HepG2 (cell line): Measurements from ENCODE around the gene MGMT. TPM values are rescaled to one million over a fixed set of nuclear protein-coding genes. Genes with fewer than 3 reads are reported as not detected.

Experiments
- ATAC-seq: fragments of 200-7000 bp; cut with Tn5 transposase; 3 replicates; pipeline ENCODE4 v1.9.1; 2020; ENCODE audit warnings: mild to moderate bottlenecking, moderate library complexity
- BruUV-seq: library from RNA; stranded (reverse); fragments of 400-500 nt; replicated peaks from 2 replicates; lab custom pipeline; 2021; lab: Mats Ljungman, UMichigan
- CTCF ChIA-PET: fragments of 300-600 bp; formaldehyde crosslinking; extraction: SDS; loops from one replicate; lab custom pipeline; 2021; ENCODE audit warnings: low total read pairs, inconsistent platforms, low intra/inter-chr PET ratio; lab: Yijun Ruan, JAX
- POLR2A ChIA-PET: fragments of 350-600 bp; sonication (Branson Sonifier 250); formaldehyde crosslinking; loops from one replicate; lab custom pipeline; 2020; ENCODE audit warnings: antibody characterized with exemption, inconsistent platforms; lab: Yijun Ruan, JAX
- DNase-seq: peaks from one replicate; pipeline ENCODE4 v3.0.0-alpha.2; 2015; ENCODE audit warnings: low spot score
- FAIRE-seq: peaks from 3 replicates; lab custom pipeline; 2011; peaks lifted over from hg19 to GRCh38; lab: Jason Lieb, UNC
- H2AFZ ChIP-seq: one replicate; pipeline ENCODE4 v1.6.1; 2011; ENCODE audit warnings: low read length, inconsistent platforms
- H3K27ac ChIP-seq: fragments of 300-600 bp; 3 replicates; pipeline ENCODE4 v1.8.0; 2011; ENCODE audit warnings: mixed run types, mild to moderate bottlenecking, mixed read lengths, low read length, inconsistent platforms; ENCODE audit not compliant: insufficient read depth; ENCODE audit errors: extremely low read length
- H3K27me3 ChIP-seq, 2 experiments: fragments of 200-600 bp in 1 of 2; 2 replicates in 1 of 2; 3 replicates in 1 of 2; pipeline versions ENCODE4 v1.6.0 to v1.8.0; 2011; ENCODE audit warnings: low read length in 2 of 2, mild to moderate bottlenecking in 2 of 2, moderate library complexity in 2 of 2, inconsistent platforms in 1 of 2; ENCODE audit not compliant: insufficient read depth in 2 of 2, control insufficient read depth in 1 of 2
- H3K36me3 ChIP-seq, 2 experiments: fragments of 200-600 bp in 1 of 2; replicated peaks in 1 of 2; 2 replicates in 1 of 2; 3 replicates in 1 of 2; pipeline versions ENCODE4 v1.5.1 to v1.8.0; 2011; ENCODE audit warnings: low read length in 2 of 2, inconsistent platforms in 1 of 2; ENCODE audit not compliant: insufficient read depth in 2 of 2, control insufficient read depth in 1 of 2
- H3K4me1 ChIP-seq: 2 replicates; pipeline ENCODE4 v1.5.1; 2012; ENCODE audit warnings: low read length, inconsistent platforms; ENCODE audit not compliant: insufficient read depth
- H3K4me2 ChIP-seq: 2 replicates; pipeline ENCODE4 v1.6.0; 2011; ENCODE audit warnings: low read depth, low read length, inconsistent platforms
- H3K4me3 ChIP-seq, 3 experiments: fragments of 200-600 bp in 1 of 3; sonication (generic), shearing (Covaris generic) in 1 of 3; replicated peaks in 1 of 3; 2 replicates each; pipeline ENCODE4 v1.5.1; 2011 to 2016; ENCODE audit warnings: low read length in 3 of 3, inconsistent platforms in 2 of 3, low read depth in 2 of 3, mild to moderate bottlenecking in 2 of 3, control low read depth in 1 of 3, mixed read lengths in 1 of 3; ENCODE audit not compliant: insufficient read depth in 1 of 3
- H3K79me2 ChIP-seq: one replicate; pipeline ENCODE4 v1.6.1; 2011; ENCODE audit warnings: low read length, inconsistent platforms; ENCODE audit not compliant: insufficient read depth
- H3K9ac ChIP-seq: 2 replicates; pipeline ENCODE4 v1.6.0; 2011; ENCODE audit warnings: mild to moderate bottlenecking, low read depth, low read length, inconsistent platforms; ENCODE audit not compliant: insufficient read depth
- H3K9me3 ChIP-seq: 2 replicates; pipeline ENCODE4 v1.5.1; 2012; ENCODE audit warnings: mild to moderate bottlenecking, low read length
- H4K20me1 ChIP-seq: 2 replicates; pipeline ENCODE4 v1.6.0; 2011; ENCODE audit warnings: inconsistent platforms, mild to moderate bottlenecking, low read length, moderate library complexity; ENCODE audit not compliant: insufficient read depth
- ATF7 ChIP-seq, 2 experiments: fragments of 450-650 bp in 1 of 2; sonication (generic) in 1 of 2; formaldehyde crosslinking in 1 of 2; IDR thresholded peaks; 2 replicates each; pipeline versions ENCODE4 v1.4.0 to v1.6.1; 2016 to 2020; ENCODE audit warnings: antibody characterized with exemption in 1 of 2, mild to moderate bottlenecking in 1 of 2, missing genetic modification reagents in 1 of 2
- BRD4 ChIP-seq: sonication (generic); formaldehyde crosslinking; IDR thresholded peaks from 2 replicates; pipeline ENCODE4 v1.4.0; 2020; ENCODE audit warnings: missing genetic modification reagents
- KMT2A ChIP-seq: sonication (generic); formaldehyde crosslinking; IDR thresholded peaks from 2 replicates; pipeline ENCODE4 v1.4.0; 2020; ENCODE audit warnings: missing genetic modification reagents
- ZNF513 ChIP-seq: sonication (generic); formaldehyde crosslinking; conservative IDR thresholded peaks from 2 replicates; pipeline ENCODE4 v1.5.0; 2020; ENCODE audit warnings: missing genetic modification reagents
- ZNF530 ChIP-seq: sonication (generic); formaldehyde crosslinking; IDR thresholded peaks from 2 replicates; pipeline ENCODE4 v1.5.0; 2020; ENCODE audit warnings: low read depth, mild to moderate bottlenecking, missing genetic modification reagents
- ZNF713 ChIP-seq: sonication (generic); formaldehyde crosslinking; IDR thresholded peaks from 2 replicates; pipeline ENCODE4 v1.4.0; 2020; ENCODE audit warnings: mild to moderate bottlenecking, missing genetic modification reagents
- WGBS: methylation state at CpG from one replicate; pipeline ENCODE4 v1.1.6; 2017; ENCODE audit warnings: low lambda C conversion rate; 5-methylcytosine and 5-hydroxymethylcytosine counted together
- in situ Hi-C: cut with HindIII; loops from 2 replicates; pipeline ENCODE4 v1.10.0; 2017; ENCODE audit warnings: low pct_unique_long_range_greater_than_20kb; ENCODE audit not compliant: extremely low pct_ligation_motif_present
- intact Hi-C: fragments of 100-400 bp; cut with micrococcal nuclease; formaldehyde crosslinking; loops from one replicate; pipeline ENCODE4 v1.10.0; 2022; ENCODE audit not compliant: unreplicated experiment
- polyA plus RNA-seq, 8 experiments: library from polyadenylated mRNA; depleted of rRNA in 3 of 8; stranded (reverse) in 7 of 8; unstranded in 1 of 8; fragments of >200 nt; fragmentation: Illumina TruSeq in 4 of 8; extraction: Trizol in 4 of 8; gene quantifications; 2 replicates each; pipeline versions ENCODE4 v1.2.1 to v1.2.3, GENCODE V29; 2011 to 2016; ENCODE audit warnings: low read depth in 4 of 8, missing spikeins in 1 of 8, mixed read lengths in 1 of 8; ENCODE audit not compliant: insufficient read depth in 1 of 8
- total RNA-seq, 5 experiments: library from RNA; depleted of rRNA; stranded (reverse); fragments of >200 nt; fragmentation: Illumina TruSeq; extraction: Trizol; gene quantifications; 2 replicates each; pipeline ENCODE4 v1.2.3, GENCODE V29; 2016; ENCODE audit warnings: low read depth in 1 of 5
- TF ChIP-seq, protein P1 (sequence below): sonication (generic); formaldehyde crosslinking; IDR thresholded peaks from 2 replicates; pipeline ENCODE4 v1.4.0; 2020; ENCODE audit warnings: missing genetic modification reagents
- TF ChIP-seq, protein P2 (sequence below): sonication (generic); formaldehyde crosslinking; conservative IDR thresholded peaks from 2 replicates; pipeline ENCODE4 v1.4.0; 2020; ENCODE audit warnings: missing genetic modification reagents
- TF ChIP-seq, protein P3 (sequence below): IDR thresholded peaks from 2 replicates; pipeline ENCODE4 v1.6.1; 2012; ENCODE audit warnings: low read depth, low read length, improper control_type of control experiment

The MGMT gene
- total and polyA plus RNA-seq, 2 of the 13 experiments (the other 11 are each of a cell fraction or from before 2014, with no cell fraction given) = 12.0 to 19.5 TPM

DNA sequence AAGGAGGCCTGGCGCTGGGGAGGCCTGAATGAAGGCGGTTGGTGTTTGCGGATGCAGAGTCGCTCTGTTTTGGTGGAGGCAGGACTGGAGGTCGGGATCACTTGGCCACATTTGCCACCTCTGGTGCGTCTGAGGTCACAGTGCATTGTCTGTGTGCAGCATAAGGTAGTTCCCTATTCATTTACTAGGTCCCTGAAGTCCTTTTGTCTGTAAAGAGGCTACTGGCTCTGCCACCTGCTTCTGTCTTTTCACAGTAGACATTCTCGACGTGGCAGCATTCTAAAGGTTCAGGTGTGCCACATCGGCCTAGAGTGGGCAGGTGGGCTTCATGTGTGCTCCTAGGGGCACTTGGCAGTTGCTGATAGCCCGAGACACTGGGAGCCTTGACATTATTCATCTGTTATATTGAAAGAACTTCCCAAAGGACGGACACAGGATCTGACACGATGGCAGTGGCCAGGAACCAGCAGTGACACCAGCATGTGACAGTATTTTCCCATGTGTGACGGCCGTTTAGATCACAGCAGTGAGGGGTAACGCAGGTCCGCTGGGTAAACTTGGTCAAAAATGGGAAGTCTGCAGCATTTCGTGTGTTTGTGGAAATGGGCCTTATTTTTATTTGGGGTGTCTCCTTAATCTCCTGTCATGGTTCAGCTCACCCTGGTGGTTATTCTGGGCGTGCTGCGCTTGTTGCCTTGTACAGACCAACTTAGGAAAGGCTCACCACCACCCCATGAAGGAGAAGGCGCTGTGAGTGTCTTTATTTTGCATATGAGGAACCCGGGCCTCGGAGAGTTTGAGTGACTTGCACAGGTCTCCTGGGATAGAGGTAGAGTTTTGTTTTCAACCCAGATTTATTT is 5.9 kb downstream of the MGMT start:
- Histone ChIP-seq H3K4me3 (no peak overlapping the region), H3K79me2 (peaks cover 37% of the 10 kb centered on the region), H3K4me1 (peaks cover 50% of the 10 kb centered on the region), H3K4me2 (no peak overlapping the region), H3K9ac (no peak overlapping the region), H3K9me3 (no peaks in the 10 kb centered on the region), H3K36me3 (no peaks in the 10 kb centered on the region), H3K27ac (no peak overlapping the region), H2AFZ (no peak overlapping the region), H4K20me1 (no peaks in the 10 kb centered on the region), H3K27me3 (no peaks in the 10 kb centered on the region)
- ChIA-PET POLR2A (no interaction called here), CTCF (no interaction called here)
- BruUV-seq = no TSS peak
- FAIRE-seq = no peak
- intact Hi-C loops = no loop called here
- no peak for DNase-seq
- ATAC-seq = no peak
- 95% methylated on average over 22 of the region's 22 CpGs for WGBS
- TF ChIP-seq KMT2A (no peak), ZNF713 (CRISPR knock-in tag) (no peak), ATF7 (IDR thresholded peaks at IDR 0.05) (no peak), ATF7 (CRISPR knock-in tag; IDR thresholded peaks at IDR 0.05) (no peak), ZNF513 (CRISPR knock-in tag) (no peak), ZNF530 (no peak), BRD4 (CRISPR knock-in tag) (no peak)
- TF ChIP-seq, protein P1, sequence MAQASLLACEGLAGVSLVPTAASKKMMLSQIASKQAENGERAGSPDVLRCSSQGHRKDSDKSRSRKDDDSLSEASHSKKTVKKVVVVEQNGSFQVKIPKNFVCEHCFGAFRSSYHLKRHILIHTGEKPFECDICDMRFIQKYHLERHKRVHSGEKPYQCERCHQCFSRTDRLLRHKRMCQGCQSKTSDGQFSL = no peak
- TF ChIP-seq, protein P2, sequence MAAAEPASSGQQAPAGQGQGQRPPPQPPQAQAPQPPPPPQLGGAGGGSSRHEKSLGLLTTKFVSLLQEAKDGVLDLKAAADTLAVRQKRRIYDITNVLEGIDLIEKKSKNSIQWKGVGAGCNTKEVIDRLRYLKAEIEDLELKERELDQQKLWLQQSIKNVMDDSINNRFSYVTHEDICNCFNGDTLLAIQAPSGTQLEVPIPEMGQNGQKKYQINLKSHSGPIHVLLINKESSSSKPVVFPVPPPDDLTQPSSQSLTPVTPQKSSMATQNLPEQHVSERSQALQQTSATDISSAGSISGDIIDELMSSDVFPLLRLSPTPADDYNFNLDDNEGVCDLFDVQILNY (CRISPR knock-in tag) = no peak
- TF ChIP-seq, protein P3, sequence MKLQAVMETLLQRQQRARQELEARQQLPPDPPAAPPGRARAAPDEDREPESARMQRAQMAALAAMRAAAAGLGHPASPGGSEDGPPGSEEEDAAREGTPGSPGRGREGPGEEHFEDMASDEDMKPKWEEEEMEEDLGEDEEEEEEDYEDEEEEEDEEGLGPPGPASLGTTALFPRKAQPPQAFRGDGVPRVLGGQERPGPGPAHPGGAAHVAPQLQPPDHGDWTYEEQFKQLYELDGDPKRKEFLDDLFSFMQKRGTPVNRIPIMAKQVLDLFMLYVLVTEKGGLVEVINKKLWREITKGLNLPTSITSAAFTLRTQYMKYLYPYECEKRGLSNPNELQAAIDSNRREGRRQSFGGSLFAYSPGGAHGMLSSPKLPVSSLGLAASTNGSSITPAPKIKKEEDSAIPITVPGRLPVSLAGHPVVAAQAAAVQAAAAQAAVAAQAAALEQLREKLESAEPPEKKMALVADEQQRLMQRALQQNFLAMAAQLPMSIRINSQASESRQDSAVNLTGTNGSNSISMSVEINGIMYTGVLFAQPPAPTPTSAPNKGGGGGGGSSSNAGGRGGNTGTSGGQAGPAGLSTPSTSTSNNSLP = no peak
- in situ Hi-C loops = no loop called here
